HTR-8/SVneo (cell line): ENCODE results near the gene AUTS2.

ENCODE experiments used
- DNase-seq: peaks from one replicate; pipeline ENCODE4 v3.0.0; 2011; ENCODE audit warnings: low spot score, mixed read lengths; ENCODE audit not compliant: insufficient read length
- FAIRE-seq: peaks from 2 replicates; lab custom pipeline; 2011; peaks lifted over from hg19 to GRCh38; lab: Jason Lieb, UNC

Gene AUTS2

DNA sequence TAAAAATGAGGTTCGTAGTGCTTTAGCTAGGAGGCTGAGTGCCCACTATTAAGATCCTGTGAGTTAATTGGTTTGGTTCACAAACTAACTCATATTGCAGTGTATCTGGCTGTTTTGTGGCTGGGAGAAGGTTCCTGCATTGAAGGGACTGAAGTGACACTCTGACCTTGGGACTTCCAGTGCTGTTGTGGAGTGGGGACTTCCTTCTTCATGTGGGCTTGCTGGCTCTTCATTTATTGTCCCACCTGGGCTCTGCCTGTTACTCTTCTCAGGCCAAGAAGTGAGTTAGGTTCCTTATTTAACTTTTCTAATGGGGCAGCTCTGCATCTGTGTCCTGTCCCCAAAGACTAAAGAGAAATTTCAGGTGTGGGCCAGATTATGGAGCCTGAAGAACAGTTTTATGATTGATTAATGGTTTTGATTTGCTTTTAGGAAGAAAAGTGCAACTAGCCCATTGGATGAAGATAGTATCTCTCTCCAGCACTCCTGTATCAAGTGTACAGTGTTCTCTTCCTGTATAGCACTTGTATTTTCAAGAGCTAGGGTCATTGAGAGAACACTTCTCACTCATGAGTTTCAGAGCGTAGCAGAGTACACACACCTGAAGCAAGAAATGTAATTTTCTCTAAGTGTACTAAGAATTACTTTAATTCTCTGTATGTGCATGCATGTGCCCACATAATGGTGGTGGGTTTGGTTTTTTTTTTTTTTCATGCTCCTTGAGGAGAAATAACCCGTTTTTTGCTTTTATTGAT is 54.8 kb downstream of the AUTS2 start:
- DNase-seq (no peak), FAIRE-seq (no peak)

DNA sequence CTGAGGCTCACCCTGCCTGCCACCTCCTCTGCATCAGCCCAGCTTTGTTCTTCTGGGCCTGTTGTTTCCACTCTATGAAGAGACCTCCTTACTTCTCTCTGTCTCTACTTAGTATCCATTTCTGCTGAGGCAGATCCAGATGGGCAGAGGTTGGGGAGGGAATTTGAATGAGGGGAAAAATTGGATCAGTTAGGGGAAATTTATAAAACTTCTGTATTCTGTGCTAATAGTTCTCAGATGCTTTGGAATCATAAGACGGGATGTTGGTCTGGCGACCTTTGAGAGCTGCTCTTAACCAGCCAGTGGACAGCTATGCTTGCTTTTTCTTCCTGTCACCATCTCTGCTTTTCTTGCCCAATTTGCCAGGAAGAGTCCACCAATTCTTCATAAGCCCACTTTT is 55.5 kb downstream of the AUTS2 start:
- no peak for FAIRE-seq

DNA sequence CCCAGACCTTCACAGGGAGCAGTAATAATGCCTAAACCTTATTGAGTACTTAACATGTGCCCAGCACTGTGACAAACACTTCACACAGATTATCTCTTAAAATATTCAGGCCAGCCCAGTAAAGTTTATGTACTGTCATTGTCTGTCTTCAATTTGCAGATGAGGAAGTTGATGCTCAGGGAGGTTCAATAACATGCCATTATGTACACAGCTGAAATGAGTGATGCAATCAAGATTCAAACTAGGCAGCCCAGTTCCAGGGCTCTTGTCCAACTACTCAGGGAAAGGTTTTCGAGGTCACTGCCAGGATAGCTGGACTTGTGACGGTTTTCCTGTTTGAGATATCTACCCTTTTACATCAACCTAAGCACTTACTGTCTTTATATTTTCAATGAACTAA is 56.1 kb downstream of the AUTS2 start:
- no peak for FAIRE-seq
- no peak for DNase-seq

More for the DNA sequence above, 55.5 kb downstream of the AUTS2 start:
- no peak for DNase-seq

DNA sequence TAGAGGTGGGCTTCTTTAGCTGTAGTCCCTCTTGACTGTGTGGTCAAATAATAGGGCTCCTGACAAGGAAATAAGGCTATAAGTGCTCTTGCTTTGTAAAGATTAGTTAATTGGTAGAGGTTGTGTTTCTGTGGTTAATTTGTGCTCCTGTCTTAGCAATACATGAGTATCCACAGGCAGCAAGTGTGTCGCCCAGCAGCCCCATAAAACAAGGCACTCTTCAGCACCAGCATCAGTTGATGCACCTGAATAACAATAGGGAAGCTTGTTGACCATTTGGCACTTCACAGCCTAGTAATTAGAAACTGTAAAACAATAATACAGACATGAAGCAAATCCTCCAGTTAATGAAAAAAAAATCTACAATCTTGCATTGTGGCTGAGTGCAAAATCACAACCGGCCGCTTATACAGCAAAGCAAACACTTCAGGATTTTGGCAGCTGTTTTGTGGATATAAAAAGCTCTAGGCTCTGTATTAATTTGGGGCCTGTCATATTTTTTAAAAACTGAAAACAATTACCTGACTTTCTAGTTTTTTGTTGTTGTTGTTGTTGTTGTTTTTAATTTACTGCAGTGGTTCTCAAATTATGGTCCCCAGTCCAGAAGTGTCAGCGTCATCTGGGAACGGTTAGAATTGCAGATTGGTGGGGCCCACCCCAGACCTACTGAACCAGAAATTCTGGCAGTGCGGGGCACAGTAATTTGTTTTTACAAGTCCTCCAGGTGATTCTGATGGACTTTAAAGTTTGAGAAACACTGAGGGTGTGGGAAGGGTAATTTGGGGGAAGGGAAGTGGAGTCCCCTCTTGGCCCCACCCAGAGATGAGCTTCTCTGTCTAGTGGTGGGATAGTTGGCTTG is 56.8 kb downstream of the AUTS2 start:
- DNase-seq (no peak), FAIRE-seq (no peak)

DNA sequence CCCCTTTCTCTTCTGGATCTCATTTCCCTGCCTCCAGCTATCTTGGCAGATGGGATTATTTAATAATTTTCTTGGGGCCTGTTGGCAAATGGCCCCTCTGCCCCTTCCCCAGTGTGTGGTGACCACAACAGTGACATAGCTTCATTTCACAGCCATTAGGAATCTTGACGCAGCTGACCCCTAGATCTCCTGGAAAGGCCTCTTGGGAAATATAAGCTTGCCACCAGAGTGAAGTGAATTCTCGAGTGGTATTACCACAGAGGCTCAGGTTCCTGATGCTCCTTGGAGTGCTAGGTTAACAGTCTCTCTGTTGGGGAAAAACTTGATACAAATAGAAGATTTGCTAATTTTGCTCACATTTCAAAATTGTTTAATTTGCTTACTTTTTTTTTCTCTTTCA is 57.8 kb downstream of the AUTS2 start:
- DNase-seq: no peak
- no peak for FAIRE-seq

DNA sequence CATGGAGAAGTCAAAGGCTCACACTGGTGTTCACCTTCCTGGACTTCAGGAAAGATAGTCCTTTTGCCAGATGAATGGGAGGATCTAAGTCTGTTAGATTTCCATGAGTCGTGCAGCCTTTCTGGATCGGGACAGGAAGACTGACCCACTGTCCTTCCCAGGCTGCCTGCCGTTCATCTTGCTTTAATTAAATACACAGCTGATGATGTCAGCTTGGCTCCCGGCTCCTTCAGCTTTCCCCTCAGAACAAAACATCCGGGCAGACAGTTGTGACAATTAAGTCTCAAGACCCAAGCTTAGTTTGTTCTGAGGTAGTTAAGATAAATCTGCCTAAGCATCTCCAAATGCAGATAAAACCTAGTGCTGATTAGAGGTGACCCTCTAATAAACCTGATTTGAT is 58.6 kb downstream of the AUTS2 start:
- no peak for FAIRE-seq

DNA sequence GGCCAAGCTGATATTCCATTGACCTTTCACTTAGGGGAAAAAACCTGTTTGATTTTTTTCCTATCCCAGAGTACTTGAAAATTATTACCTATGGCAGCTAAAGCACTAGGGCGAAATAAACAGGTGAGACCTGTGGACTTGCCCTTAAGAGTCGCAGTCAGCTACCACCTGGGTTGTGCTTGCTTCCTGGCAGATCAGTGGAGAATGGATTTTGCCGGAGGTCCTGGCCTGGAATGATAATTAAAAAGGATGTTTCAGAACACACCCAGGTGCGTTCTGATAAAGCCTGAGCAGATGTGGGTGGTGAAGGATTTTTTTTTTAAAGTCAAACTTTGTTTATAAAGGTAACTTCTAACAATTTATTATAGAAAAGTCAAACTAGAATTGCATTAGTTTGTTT is 59.1 kb downstream of the AUTS2 start:
- DNase-seq: no peak
- FAIRE-seq: no peak

More for the DNA sequence above, 58.6 kb downstream of the AUTS2 start:
- DNase-seq: no peak

DNA sequence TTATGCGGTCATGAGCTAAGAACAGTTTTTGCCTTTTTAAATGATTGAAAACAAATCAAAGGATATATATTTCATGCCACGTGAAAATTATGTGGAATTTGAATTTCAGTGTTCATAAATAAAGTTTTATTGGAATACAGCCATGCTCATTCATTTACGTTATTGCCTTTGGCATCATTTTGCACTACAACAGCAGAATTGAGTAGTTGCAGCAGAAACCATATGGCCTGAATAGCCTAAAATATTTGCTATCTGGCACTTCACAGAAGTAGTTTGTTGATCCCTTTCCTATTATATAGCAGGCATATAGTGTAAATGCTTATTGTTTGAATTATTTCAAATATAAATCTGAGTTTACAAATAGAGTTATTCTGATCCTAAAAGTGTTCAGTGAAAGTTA is 59.7 kb downstream of the AUTS2 start:
- no peak for DNase-seq
- FAIRE-seq: no peak

DNA sequence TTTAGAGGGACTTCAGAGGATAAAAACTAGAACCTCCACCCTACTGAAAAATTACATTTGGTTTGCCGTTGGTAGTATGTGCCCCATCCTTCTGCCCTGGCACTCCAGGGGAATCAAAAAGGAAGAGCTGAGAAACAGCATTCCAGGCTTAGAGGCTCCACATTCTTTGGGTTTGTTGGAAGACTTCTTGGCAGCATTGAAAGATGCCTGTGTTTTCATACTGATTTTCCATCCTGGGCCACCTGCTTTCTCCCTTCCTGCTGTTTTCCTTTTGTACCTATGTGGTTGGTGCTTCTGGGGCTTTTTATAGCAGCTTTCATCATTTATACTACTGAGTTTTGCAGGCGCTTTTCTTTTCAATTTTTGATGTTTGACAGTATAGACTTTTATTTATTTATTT is 61.7 kb downstream of the AUTS2 start:
- FAIRE-seq: no peak
- DNase-seq: no peak

DNA sequence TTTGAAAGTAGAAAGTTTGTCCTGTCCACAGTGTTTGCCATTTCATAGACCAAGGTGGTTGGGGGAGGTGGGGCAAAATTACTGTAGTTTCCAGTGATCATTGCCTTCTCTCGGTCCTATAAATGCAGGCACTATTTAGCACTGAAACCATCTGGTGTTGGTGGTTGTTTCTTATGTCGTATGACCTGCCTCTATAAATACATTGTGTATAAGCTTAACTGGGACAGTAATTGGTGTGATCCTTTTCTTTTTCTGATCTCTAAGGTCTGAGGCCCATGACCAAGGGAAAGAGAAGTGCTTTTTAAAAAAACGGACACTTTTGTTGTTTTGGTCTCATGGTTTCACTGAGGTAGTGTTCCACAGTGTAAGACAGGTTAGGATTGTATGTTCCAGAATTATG is 63.1 kb downstream of the AUTS2 start:
- FAIRE-seq (no peak), DNase-seq (no peak)

DNA sequence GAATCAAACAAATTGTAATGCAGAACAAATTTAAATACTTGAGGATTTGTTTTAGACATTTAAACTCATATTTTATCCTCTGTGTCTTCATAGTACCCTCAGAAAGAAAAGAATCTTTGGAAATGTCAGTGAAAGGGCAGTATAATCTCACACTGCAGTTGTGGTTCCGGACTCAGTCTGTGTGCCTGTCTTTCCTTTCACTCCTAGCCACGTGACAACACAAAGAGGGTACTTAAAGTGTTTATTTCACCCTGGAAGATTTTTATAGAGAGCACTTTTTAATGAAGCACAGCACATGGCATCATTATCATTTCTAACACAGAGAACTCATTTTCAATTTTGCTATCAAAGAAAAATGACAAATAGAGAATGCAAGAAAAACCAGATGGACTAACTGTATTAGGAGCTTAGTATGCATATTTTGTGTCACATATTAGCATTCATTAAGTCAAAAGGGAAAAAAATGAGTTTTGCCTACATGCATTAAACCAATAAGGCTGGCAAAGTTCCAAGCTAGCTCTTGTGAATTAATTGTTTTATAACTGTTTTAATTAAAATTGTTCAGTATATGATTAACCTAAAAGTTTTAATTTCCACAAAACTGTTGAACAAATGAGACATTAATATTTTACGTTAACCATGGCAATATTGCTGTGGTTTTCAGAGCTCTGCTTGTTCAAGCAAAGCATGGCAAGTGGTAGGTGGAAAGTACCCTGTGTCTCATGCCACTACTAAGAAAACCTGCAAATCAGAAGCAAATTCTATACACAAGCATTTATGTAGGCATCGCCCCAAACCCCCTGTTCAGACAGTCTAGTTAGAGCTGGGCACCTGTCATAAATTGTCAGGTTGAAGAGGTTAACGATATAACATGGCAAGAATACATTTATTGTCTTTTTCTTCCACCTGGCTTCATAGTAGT is 65.9 kb downstream of the AUTS2 start:
- FAIRE-seq (no peak), DNase-seq (no peak)

DNA sequence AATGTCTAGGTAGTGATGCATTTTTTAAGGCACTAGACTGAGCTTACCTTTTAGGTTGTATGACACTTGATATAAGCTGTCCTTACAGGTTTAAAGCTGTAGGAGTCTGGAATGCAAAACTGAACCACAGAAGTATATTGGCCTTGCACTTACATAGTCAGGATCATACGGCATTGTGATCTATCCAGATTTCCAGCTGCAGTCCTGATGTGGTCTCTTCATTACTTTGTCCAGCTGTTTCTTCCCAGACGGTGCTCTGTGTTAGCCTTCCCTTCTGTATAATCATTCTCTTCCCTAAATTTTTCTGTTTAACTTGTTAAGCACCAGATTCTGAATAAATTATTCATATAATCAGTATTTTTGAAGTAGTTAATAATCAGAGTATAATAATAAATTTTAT is 67.1 kb downstream of the AUTS2 start:
- DNase-seq (no peak), FAIRE-seq (no peak)

DNA sequence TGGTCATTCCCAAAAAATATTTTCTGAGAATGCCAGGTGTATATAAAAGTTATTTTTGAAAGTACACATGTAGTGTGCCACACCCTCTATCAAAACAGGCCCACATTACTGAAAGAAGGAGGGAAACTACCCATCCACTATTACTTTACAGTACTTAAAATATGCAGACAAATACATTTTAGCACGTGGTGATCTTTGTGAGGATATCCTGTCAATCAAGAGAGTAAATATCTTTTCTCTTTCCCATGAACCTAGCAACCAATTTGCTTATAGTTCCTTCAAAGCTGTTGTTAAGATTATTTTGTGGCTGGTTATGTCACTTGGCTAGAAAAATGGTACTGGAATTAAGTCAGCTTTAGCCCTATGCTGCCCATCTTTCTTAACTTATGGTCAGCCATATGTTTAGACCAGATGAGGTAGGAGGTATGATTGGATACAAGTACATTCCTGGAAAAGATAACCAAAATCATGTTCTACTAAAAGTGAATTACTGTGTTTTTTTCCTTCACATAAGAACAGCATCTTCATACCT is 70.1 kb downstream of the AUTS2 start:
- FAIRE-seq (no peak), DNase-seq (no peak)

DNA sequence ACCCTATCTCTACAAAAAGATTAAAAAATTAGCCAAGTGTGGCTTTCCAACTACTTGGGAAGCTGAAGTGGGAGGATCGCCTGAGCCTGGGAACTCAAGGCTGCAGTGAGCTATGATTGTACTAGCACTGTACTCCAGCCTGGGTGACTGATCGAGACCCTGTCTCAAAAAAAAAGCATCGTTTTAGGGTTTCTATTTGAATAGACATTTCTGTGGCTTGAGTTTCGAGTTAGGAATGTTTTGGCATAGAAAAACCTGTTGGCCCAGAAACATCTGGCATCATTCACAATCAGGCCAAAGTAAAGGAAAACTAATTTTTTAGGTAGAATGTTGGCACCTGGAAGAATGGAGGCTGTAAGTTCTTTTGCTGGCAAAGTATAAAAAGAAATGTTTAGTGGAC is 72.4 kb downstream of the AUTS2 start:
- FAIRE-seq (no peak), DNase-seq (no peak)

DNA sequence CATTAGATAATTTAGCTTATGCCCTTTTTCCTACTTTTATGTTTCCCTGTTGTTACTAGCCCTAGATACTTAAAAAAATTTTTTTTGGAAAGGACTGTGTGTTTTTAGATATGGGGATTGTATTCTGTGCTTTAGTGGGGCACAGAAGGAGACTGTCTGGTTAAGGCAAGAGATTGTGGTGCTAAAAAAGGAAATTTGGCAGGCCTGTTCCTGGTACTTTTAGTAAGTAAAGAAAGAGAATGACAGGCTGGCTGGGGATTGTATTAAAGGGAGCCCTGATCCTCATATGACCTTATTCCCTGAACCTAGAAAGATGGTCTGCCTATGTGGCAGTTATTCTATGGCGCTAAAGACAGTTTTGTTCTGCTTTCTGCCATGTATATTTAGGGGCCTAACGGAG is 74.8 kb downstream of the AUTS2 start:
- DNase-seq (no peak), FAIRE-seq (no peak)

DNA sequence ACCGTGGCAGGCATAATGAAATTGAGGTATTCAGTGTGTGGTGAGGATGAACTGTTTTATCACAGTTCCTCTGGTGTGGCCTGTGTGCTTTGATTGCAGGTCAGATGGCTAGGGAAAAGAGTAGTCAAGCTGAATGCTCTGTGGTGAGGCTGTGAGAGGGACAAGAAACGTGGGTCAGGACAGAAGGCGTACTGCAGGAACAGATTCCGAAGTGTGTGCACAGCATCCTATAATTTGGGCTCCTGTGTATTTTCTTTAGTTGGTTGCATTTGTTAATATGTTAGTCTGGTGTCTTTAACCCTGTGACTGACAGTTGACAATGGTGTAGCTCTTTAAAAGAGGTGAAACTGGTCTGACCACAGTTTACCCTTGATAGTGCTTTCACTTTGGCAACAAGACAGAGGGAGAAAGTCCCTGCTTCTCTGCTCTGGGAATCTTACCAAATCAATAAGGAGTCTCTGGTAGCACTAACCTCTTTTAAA is 76.5 kb downstream of the AUTS2 start:
- DNase-seq (no peak), FAIRE-seq (no peak)

DNA sequence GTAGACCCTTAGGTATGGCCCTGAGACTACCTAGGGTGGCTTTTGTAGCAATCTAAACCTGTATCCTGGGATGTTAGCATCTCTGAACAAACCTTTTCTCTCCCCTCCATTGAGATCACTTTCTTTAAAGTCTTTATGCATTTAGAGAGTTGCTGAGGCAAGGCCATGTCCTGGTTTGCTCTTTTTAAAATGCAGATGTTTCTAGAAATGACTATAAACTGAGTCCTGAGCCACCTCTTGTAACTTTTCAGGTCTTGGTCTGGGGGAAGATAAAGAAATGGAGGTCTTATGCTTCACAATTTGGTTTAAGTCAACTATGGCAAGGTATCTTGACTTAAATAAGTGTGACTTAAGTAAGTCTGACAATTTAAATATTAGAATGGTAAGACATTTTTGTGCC is 78.0 kb downstream of the AUTS2 start:
- no peak for FAIRE-seq
- DNase-seq: no peak

DNA sequence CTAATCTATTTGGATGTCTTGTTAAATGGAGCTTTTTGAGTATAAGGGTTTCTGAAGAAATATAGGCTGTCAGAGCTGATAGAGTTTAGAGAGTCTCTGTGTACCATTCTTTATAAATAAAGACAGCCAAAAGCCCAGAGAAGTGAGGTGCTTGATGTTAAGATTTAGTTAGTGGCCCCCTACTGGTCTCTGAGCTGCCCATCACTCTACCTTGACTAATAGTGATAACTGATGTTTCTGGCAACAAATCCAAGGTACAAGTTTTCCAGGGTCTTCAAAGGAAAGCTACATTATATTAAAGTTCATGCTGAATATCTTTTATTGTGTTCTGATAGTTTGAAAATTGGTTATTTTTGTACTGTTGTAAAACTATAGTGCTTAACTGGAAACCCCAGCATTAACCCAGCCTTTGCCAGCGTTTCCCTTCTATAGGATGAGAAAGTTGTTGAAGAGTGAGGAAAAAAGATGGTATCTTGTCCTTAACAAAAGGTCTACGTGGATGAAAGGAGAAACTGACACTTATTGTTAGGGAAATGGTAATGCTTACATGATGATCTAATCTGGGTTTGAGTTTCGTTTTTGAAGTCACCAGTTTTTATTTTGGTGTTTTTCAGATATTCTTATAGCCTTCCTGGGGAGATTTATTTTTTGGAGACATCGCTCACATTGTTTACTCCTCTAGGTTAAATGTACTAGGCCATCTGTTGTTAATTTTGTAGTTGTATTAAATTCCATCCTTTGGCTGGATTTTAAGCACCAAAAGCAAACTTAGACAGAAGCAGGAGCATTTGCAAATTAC is 79.0 kb downstream of the AUTS2 start:
- no peak for DNase-seq
- FAIRE-seq: no peak

DNA sequence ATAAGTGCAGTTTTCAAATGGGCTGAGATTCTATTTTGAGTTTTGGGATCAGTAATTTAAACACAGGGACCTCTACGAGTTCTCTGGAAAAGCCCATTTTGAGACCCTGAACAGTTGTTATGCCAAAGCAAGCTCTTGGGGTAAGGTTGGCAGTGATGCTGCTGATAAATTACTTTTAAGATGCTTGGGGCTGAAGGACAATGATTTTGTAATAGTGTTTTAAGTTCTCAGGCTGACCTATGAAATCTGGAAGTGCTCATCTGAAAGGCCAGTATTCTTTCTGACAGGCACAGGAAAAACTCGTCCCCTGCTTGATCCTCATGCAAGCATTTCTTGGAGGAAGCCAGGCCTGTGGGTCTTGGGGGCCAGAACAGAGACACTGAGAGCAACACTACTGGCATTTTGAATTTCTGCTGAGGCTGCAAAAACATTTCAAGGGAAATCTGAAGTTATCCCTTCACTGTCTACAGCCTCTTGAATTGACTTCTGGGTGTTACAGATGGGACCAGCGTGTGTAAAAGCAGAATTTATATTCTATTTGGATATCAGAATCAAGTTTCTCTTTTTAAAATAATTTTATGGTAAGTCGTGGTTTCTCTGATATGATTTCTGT is 79.7 kb downstream of the AUTS2 start:
- no peak for DNase-seq
- no peak for FAIRE-seq
